Fibroblast of skin of right biceps (primary cell): ENCODE measurements around the gene TTC7B.

Experiments used
- DNase-seq: peaks from one replicate; pipeline ENCODE4 v3.0.0-alpha.2; 2013

Gene TTC7B

GRCh38 chr14:90739318-90740068 is 76.7 kb downstream of the TTC7B start:
- no peak for DNase-seq

DNA sequence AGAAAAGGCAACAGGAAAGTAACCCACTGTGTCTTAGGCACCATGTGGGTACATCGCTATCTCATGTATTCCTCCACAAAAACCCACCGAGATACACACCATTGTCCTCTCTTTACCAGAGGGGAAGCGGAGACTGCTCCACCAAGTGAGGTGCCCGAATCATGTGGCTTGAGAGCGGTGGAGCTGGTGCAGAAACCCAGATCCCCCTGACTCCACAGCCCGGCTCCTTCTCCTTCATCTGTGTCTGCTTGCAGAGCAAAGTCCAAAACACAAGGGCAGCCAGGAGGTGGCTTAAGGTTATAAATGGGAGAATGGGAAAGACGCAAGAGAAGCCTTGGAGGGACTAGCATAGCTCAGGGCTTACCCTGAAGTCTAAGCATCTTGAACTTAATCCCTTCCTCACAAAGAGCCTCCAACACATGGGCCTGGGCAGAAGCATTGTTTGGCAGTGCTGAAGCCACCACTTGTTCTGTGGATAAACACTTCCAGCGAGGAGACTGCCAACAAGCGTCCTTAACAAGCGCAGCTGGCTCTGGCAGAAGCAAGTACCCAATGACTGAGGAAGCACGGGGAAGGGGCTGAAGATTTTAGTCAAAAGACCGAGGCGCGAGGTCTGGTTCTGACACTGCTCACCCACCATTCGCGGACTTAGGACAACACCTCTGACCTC is 83.0 kb downstream of the TTC7B start:
- DNase-seq, result no peak

GRCh38 chr14:90732718-90733117 is 83.5 kb downstream of the TTC7B start:
- no peak for DNase-seq

- DNase-seq, result no peak
These were observed 84.1 kb downstream of the TTC7B start for GRCh38 chr14:90732139-90732538.

GRCh38 chr14:90731487-90731886 is 84.7 kb downstream of the TTC7B start:
- no peak for DNase-seq

DNA sequence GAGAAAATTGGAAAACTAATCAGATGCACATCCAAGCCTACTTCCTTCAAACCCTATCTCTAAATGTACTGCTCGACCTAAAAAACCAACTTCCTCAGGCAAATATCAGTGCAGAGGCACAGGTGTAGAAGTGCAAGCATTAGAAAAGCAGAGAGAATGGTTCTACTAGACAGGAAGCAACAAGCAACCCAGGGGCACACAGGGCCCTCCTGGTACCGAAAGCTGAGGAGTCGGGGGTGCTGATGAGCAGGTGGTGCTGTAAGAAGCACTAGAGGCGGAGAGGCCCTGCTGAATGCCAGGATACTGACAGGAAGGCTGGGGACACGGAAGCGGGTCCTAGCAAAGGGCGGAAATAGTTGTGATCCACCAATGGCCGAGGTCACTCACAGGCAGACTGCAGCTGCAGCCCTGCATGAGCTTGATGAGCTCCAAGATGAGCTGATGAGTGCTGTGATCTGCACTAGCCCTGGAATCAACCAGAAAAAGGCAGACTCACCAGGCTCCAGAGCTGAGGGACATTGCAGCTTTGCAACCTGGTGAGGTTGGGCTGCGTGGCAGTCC is 85.9 kb downstream of the TTC7B start:
- no peak for DNase-seq

DNA sequence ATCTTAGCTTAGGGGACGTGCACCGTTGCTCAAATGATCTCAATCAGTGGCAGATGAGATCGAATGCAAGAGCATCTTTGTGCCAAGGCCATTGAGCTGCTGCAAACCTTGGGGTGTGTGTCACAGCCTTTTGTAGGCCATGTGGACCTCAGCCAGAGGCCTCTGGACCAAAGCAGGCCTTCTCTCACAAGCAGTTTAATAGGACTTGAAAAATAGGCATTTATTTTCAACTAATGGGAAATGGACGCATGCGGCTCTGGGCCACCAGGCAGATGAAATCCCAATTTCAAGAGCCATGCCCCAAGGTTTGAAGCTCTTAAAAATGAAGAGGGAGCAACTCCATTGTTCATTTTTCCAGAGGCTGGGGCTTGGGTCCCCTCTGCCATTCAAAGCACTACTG is 87.3 kb downstream of the TTC7B start:
- no peak for DNase-seq

DNA sequence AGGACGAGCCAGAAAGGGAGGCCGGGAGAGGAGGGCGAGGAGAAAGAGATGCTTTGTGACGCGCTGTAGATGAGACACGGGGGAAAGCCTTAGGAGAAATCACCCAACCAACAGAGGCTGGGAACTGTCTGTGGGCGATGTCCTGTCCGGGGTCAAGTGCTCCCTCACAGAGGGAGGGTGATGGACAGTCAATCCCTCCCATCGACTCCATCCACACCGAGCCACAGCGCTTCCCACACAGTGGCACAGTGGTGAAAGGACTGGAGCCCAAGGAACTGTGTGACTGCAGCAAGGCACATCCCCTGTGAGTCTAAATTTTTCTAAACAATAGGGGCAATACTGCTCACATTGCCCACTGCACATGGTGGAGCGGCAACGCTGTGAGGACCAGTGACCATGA is 89.1 kb downstream of the TTC7B start:
- DNase-seq, result no peak

- peak; percentile 66 for DNase-seq
These were observed 89.6 kb downstream of the TTC7B start for GRCh38 chr14:90726656-90727055.

DNA sequence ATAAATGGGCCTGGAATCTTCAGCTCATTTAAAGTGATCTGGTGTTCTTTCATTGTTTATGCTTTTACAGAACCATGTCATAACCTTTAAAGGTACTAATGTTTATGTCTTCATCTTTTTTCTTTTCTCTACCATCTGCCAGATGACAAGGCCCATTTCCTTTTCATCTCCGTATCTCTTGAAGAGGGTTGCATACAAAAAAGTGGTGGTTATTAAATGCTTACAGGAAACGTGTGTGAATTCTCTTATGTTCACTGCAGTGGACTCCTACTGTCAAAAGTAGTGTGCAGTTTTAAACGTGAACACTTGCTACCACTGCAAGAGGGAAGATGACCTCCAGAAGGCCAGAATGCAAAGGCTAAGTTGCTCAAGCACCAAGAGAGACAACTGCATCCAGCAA is 91.4 kb downstream of the TTC7B start:
- no peak for DNase-seq

- no peak for DNase-seq
These were observed 93.6 kb downstream of the TTC7B start for GRCh38 chr14:90722590-90722989.

DNA sequence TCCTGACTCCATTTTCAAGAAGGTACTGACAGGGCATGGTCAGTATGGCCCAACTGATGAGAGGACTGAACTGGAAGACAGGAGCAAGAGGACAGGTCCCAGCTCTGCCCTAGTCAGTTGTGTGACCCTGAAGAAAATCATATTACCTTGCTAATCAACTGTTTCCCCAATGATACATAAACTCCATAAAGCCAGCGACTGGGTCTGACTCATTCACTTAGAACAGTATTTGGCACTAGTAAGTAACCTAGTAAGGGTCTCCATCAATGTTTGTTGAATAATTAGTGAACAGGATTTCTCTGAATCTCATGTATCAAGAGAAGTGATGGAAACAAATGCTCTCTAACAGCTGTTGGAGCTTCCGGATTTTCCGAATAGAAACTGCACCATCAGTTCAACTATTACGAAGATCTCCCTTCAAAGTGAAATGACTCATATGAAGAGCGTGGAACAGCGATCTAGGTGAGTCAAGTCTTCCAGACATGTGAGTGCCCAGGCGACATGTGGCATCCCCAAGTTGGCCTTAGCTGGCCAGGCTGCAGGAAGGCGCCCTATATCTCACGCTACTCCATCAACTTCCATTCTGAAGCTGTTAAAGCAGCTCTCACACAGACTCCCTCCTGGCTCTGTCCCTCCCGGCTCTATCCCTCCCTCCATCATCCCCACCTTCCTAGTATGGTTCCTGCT is 94.5 kb downstream of the TTC7B start:
- peak; percentile 20 for DNase-seq

DNA sequence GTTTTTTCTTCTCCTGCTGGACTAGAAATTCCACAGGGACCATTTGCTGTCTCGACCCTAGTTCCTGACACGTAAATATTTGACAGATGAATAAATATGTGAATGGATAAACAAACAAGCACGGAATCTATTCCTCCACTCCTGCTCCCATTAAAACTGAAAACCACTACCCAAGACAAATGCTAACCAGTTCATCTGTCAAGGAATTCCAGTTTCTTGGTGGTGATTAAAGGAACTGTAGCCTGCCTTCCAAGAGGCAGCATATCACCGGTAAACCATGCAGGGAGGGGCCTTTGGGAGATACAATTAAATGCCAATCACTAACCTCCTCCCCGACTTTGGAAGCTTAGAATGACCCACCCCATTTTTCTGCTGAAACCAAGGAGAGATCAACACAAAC is 95.4 kb downstream of the TTC7B start:
- DNase-seq, result no peak

DNA sequence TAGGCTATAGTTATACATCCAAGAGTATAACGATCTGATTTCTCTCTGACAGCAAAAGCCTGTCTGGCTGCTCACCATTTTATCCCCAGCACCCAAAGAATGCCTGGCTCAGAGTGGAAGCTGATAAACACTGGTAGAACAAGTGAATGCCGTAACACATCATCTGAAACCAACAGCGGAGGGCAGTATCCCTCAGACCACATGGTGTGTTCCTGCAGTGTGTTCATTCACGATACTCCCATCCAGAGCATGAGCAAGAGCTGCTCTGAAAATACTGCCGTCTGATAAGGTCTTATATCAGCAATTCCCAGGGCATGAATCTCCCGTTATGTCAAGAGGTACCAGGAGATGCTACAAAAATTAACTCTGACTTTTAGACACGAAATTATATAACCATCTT is 95.9 kb downstream of the TTC7B start:
- DNase-seq, result no peak

DNA sequence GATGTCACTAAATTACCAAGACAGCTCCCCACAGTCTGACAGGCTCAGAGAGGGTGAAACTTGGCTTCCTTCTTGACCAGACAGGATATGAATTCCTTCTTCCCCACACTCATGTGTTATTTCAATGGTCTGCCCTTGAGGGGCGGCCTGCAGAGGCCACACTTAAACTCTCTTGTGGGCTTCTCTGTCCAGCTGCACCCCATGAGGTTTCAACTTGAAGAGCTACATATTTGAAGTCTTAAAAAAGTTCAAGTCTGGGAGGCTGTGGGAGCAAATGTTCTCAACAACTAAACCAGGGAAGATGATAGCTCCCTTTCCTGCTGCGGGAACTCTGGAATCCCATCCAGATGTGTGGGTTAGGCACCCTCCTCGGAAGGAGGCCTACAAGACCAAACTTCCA is 98.3 kb downstream of the TTC7B start:
- DNase-seq, result peak; percentile 47

GRCh38 chr14:90715993-90716392 is 100.2 kb downstream of the TTC7B start:
- no peak for DNase-seq

DNA sequence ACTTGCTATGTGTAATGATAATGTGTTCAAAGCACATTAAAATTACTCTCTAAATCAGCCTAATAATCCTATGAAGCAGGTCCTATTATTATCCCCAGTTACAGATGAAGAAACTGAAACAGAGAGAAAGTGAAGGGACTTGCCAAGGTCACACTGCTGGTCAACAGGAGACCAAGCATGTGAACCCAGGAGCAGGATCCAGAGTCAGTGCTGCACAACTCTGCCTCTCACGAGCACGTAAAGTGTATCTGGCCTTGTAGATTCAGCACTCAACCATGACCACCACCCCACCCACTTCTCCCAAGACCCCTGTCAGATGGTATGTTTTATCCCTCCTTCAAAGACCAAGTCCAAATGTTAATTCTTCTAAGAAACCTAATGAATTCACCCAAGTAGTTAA is 100.7 kb downstream of the TTC7B start:
- DNase-seq, result no peak

DNA sequence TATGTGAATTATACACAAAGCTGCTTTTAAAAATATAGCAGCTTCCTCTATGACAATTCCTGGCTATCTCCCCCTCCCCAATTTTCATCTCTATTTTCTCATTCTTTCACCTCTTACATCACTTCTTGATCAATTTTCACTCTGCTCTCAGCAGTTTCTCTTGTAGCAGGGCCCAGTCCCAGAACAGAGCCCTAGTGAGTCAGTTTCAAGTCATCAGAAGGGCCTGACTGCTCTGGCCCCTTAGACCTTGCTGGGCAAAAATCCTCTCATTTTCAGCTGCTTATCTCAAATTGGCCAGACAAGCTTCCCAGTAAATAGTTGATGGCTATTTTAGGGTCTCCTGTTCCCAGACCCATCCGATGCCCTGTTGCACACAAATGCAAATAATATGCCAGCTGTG is 101.4 kb downstream of the TTC7B start:
- DNase-seq, result peak; percentile 12

GRCh38 chr14:90704738-90705392 is 111.4 kb downstream of the TTC7B start:
- no peak for DNase-seq

- DNase-seq, result peak; percentile 40
These were observed 112.1 kb downstream of the TTC7B start for GRCh38 chr14:90703841-90704737.

- no peak for DNase-seq
These were observed 115.1 kb downstream of the TTC7B start for GRCh38 chr14:90700933-90701776.
